ENCODE measurements around the gene TXNDC8. TPM values are rescaled to one million over a fixed set of nuclear protein-coding genes. Genes with fewer than 3 reads are reported as not detected.
A peak's percentile ranks its signal among the peaks of the same experiment; 100 is the strongest.
"Not testable (repeated sequence)": the region's sequence is repeated elsewhere in the genome, so short reads cannot be mapped to it uniquely, and the experiment has no call there.

Gene TXNDC8
- polyA plus RNA-seq (2013, experiment 1 of 2; ENCODE audit: insufficient read length): not detected
- not detected for polyA plus RNA-seq (2013, experiment 2 of 2; ENCODE audit: insufficient read length)

DNA sequence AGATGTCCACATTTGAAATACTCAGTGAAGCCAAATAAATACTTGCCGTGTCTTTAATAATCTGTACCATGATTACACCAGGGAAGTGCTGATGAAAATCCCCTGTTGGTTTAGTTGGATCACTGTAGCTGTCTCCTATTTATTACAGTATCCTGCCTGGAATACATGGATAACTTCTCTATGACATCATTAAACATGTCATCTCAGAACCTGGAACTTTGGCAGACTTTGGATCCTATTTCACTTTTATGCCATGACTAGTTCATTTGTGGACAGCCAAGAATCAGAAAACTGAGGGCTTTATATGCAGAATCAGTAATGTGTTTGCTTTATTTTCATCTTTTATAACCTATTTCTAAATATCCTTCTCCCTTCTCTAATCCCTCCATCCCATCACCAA is at the start of gene TXNDC8:
TXNDC8 (minus strand) TSS at position 137 of the 400 bp plus-strand sequence.
- peak; percentile 55 for DNase-seq

DNA sequence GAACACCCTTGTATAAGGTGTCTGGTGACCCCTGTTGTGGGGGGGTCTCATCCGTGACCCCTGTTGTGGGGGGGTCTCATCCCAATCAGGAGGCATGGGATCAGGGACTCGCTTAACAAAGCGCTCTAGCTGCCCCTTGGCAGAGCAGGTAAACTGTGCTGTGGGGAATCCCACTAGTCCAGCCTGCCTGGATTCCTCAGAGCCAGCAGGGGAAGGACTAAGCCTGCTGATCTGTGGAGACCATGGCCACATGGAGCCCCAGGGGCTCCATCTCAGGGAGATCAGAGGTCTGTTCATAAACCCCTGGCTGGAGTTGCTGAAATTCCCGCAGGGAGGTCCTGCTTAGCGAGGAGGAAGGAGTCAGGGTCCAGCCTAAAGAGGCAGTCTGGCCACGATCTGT is 45.8 kb upstream of the TXNDC8 start:
- DNase-seq: no peak

DNA sequence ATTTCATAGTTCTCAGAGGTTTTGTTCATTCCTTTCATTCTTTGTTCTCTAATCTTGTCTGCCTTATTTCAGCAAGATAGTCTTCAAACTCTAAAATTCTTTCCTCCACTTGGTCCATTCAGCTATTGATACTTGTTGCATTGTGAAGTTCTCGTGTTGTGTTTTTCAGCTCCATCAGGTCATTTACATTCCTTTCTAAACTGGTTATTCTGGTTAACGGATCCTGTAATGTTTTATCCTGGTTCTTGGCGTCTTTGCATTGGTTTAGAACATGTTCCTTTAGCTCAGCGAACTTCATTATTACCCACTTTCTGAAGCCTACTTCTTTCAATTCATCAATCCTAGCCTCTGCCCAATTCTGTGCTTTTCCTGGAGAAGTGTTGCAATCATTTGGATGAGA is 45.1 kb upstream of the TXNDC8 start:
- DNase-seq: no peak

DNA sequence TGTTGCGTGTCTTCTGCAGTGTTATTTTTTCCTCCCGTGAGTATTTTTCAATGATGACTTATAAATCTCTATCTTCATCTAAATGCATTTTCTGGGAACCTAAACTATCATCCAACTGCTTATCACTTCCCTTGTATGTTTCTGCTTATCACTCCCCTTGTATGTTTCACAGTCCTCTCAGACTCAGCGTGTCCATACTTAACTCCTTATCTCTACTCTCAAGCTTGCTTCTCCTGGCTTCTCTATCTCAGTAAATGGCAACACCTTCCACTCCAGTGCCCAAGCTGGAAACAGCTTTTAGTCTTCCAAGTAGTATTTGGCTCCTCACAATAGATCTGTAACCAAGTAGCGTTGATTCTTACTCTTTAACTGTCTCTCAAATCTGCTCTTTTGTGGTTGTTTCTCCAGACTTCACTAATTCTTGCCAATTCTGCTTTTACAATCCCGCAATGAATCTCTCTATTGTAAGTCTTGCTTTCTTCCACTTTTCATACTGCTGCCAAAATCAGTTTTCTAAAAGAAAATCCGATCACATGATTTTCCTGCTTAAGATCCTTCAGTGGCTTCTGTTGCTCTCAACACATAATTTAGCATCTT is 33.8 kb upstream of the TXNDC8 start:
- no peak for DNase-seq

DNA sequence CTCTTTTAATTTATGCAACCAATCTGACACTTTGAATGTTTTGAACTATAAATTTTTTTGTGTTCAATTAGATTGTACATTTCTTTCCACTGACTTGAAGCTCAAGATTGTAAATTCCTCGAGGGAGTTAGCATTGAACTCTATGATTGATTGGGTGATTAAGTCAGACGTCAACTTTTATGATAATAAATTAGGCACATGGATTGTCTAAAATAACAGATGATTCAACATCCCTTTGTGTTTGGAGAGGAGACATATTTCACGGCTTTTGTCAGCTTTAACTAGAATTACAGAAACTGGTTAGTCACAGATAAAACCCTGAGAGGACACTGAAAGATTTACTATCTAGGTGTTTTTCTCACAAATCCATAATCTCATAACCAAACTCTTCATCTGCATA is 32.7 kb upstream of the TXNDC8 start:
- DNase-seq: peak; percentile 88

DNA sequence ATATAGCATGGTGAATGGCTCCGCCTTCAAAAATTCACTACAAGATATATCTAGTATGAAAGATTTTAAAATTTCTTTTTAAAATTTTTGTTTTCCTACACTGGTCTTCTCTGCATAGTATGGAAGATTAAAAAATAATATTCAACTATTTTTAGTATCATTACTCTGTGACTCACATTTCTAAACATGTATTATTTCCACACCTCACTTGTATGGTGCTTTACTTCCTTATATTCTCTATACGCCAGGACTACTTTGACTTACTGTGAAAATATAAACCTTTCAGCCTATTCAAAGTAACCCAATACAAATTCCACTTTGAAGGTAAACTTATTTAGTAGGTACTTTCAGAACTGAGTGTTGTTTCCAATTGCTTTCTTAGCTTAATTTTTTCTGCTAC is 26.8 kb upstream of the TXNDC8 start:
- no peak for DNase-seq

DNA sequence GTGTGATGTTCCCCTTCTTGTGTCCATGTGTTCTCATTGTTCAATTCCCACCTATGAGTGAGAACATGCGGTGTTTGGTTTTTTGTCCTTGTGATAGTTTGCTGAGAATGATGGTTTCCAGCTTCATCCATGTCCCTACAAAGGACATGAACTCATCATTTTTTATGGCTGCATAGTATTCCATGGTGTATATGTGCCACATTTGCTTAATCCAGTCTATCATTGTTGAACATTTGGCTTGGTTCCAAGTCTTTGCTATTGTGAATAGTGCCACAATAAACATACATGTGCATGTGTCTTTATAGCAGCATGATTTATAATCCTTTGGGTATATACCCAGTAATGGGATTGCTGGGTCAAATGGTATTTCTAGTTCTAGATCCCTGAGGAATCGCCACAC is 21.3 kb upstream of the TXNDC8 start:
- DNase-seq: not testable (repeated sequence)

DNA sequence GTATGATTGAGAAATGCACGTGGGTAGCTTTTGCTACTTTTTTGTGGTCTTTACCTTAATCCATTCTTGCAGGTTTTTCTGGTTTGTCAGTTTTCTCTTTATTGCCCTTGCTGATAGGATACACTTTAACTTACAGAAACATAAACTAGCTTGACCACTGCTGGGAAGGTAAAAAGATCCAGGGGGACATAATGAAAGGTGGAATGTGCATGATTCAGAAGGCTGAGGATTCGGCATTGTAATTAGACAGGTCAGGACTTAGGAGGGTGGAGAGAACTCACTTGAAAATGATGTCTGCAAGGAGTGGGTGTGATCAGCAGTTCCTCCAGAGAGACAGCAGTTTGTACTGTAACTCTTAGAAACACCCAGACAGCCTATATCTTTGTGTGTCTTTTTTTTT is 19.8 kb upstream of the TXNDC8 start:
- no peak for DNase-seq

DNA sequence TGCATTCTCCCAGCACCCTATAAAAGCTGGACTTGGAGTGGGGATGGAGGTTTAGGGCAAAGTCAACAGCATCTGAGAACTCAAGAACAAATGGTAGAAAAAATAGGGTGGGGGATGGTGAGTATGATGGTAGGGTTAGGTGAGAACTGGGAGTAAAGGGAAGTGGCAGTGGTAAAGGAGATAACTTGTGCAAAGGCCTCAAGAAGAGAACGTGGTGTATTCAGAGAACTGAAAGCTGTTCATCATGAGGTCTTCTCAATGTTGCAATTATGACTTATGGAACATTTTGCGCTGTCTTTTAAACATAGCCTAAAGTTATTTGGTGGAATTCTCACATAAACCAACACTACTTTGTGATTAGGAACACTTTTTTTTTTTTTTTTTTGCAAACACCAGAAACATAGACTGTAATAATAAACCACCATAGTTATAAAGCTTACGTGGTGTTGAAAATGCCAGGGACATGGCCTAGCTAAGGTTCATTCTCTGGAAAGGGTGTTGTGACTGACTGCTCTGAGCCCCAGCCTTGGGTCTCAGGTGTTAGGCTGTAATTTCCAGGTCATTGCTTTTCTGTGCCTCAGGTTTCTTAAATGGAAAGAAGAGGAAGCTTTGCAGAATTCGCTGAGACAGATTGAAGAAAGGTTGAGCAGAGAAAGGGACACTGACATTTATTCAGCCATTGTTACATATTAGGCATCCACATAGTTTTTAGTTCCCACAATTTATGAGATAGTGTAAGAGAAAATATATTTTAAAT is 19.2 kb upstream of the TXNDC8 start:
- DNase-seq: no peak

DNA sequence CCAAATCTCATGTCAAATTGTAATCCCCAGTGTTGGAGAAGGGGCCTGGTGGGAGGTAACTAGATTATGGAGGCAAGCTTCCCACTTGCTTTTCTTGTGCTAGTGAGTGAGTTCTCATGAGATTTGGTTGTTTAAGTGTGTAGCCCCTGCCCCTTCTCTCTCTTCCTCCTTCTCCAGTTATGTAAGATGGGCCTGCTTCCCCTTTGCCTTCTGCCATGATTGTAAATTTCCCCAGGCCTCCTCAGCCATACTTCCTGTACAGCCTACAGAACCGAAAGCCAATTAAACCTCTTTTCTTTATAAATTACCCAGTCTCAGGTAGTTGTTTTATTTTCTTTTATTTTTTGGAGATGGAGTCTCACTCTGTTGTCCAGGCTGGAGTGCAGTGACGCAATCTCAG is 18.2 kb upstream of the TXNDC8 start:
- DNase-seq: no peak

DNA sequence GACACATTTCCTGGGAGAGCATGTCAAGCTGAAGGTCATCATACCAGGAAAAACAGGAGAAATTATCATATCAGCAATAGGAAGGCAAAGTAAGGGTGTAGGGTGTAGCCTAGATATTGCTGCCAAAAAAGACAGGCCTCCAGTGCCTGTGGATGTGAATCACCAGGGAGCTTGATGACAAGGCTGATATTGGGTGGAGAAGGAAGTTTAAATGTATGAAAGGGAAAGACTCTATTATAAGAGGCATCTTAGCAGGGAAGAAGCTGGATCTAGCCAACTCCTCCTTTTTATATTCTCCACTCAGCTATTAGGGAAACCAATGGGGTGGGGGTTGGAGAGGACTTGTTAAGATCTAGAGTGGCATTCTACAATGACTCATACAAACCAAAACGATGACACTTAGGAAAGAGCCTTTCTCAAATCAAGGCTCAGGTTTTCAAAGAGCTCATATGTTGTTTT is 13.4 kb upstream of the TXNDC8 start:
- DNase-seq: peak; percentile 76

DNA sequence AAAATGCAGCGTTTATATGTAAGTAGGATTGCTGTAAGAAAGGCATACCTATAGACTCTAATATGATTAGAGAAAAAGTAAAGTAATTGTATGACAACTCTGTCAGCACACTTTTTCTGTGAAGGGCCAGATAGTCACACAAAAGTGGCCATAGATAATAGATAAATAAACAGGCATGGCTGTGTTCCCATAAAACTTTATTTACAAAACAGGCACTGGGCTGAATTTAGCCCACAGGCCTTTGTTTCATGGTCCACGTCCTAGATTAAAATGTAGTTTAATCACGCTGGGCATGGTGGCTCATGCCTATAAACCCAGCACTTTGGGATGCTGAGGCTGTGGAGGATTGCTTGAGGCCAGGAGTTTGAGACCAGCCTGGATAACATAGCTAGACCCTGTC is 8.7 kb upstream of the TXNDC8 start:
- DNase-seq: no peak

DNA sequence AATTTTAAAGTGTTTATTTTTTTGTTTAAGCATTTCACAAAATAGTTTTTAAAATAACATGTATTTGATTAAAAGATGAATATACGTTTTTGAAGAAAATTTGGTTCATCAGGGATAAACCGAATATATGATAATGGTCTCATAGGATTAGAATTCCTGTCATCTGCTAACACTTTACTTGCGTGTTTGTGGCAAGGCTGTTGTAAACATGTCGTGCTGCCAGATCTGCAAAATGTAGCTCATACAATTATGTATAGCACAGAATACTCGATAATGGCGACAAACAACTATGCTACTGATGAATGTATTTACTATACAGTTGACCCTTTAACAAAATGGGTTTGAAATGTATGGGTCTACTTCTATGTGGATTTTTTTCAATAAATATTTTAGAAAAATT is 7.2 kb upstream of the TXNDC8 start:
- DNase-seq: no peak

DNA sequence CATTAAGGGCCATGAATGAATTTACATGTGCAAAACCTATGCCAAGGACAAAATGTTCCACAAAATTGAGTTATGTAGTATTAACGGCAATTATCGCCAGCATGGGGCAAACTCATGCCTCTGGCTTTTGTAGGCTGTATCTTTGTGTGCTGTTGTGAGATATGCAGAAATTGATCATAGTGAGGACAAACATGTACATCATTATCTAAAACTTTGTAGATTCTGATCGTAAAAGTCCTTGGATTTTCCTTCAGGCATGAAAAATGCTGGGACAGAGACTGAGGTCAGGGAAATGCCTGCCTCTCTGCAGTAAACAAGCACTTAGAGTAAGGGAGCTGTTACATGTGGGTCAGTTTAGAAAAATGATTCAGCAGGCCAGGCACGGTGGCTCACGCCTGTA is 5.9 kb upstream of the TXNDC8 start:
- no peak for DNase-seq

DNA sequence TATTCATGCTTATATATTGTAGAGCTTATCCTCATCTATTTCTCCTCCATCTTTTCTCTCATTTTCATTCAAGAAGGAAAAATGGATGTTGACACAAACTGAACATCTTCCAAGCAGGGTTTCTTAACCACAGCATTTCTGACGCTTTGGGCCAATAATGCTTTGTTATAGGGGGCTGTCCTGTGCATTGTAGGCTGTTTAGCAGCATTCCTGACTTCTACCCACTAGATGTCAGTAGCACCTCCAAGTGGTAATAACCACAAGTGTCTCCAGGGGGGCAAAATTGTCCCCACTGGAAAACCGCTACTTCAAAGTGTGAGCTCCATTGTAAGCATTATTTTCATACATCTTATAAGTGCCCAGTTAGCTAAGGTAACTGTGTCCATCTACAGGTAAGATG is 2.6 kb upstream of the TXNDC8 start:
- peak; percentile 14 for DNase-seq

DNA sequence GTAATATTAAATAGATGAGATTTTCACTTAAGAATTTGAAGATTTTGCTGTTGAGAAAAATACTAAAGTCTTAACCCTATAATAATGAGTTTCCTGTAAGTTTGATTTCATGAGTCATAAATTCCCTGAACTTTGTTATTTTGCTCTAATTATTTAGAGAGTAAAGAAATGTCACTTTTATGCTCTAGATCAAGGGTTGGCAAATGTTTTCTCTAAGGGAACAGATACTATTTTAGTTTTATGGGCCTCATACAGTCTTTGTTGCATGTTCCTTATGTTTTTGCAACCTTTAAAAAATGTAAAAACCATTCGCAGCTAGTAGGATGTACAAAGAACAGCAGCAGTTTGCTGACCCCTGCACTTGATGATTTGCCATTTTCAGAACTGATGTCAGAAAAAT is 480 bp upstream of the TXNDC8 start:
- no peak for DNase-seq

DNA sequence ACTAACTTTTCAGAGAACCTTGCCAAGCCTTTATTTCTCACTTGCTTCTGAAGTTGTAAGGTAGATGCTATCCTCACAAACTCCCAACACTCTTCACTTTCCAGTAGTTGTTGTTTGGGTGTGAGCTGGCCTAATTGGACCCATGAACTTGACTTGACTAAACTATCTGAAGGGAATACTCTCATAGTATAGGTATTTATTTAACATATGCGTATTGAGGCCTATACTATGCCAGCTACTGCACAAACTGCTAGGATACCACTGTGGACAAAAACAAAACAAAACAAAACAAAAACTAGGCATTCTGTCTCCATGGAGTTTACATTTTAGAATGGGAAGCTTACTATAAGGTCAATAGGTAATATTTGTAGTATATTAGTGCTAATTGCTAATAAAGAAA is 1.3 kb downstream of the TXNDC8 start:
- no peak for DNase-seq

DNA sequence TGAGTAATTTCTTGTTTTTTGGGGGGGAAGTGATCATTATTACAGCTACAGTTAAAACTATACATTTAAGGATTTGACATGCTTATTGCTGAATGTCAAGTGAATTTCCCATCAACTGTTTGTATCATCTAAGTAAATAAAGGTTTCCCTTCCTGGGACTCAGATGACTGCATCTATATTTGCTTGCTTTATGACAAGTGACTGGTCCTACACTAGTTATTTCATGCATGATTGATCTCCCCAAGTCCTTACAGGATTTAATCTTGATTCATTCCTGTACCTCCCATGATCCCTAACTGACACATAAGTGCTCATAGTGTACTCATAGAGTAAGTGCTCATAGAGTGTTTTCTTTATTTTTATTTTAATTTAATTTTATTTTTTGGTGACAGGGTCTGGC is 2.8 kb downstream of the TXNDC8 start:
- DNase-seq: no peak

DNA sequence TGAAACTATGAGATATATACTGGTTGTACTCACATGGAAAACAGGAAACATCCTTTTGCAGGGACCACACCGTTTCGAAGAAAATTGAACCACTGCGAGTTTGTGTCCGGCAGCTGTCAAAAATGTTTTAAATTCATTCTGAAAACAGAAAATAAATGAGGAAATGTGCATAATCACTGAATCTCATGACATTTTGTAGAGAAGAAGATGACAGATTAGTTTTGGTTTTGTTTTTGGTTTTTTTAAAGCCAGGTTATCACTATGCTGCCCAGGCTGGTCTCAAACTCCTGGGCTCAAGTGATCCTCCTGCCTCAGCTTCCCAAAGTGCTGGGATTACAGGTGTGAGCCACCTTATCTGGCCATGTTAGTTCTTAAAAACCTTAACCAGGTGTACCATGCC is 3.5 kb downstream of the TXNDC8 start:
- no peak for DNase-seq

DNA sequence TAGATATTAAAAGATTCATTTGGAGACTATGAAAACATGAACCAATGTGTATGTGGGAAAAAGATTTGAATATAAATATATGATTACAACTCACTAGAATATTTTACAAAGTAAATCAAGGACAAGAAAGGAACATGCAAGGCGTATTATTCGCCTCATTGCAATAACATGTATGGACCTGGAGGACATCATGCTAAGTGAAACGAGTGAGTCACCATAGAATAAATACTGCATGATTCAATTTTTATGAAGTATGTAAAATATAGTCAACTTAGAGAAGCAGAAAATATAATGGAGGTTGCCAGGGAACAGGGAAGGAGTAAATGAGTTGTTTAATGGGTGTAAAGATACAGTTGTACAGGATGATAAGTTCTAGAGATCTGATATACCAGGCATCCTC is 4.9 kb downstream of the TXNDC8 start:
- DNase-seq: no peak

DNA sequence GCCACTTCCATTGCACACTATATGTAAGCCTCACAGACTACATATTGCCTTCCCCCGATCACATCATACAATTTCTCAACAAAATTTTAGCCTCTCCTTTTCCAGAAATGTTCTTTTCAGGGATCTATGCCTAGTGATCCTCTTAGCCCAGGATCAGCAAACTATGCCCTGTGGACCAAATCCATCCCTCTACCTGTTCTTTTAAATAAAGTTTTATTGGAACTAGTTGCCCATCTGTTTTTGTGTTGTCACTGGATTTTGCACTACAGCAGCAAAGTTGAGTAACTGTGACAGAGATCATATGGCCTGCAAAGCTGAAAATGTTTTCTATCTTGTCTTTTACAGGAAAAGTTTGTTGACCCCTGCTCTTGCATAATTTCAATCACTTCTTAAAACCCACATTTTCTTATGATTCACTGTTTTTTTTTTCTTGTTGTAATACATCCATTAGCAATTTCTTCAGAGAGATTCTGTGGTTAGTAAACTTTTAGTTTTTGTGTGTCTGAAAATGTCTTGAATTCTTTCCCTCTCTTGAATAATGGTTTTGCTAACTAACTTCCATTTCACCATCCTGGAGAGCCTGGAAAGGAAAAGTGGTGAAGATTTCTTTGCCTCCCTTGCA is 7.1 kb downstream of the TXNDC8 start:
- DNase-seq: peak; percentile 57

DNA sequence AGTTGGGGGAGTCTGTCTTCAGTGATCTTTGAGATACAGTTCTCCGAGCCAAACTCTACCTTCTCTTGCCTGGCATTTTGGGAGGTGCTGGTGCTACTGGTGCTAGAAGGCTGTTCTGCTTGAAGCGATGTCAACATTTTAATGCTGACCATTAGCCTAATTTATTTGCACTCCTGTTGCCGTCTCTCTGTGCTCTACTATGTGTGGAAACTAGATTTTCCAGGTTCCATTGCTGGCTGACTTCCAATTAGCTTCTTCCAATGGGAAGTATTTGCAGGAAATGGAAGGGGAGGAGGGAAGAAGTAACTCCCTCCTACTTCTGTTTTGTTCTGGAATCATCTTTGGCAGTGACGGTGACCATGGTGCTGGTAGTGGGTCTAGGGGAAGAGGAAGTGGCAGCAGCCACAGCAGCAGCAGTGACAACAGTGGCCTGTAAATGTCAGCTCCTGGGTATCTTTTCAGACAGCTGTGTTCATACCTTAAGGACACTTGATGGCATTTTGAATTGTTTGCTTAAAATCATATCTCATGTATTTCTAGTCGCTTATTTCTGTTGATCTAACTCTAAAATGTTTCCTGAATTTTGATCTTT is 7.9 kb downstream of the TXNDC8 start:
- DNase-seq: no peak

DNA sequence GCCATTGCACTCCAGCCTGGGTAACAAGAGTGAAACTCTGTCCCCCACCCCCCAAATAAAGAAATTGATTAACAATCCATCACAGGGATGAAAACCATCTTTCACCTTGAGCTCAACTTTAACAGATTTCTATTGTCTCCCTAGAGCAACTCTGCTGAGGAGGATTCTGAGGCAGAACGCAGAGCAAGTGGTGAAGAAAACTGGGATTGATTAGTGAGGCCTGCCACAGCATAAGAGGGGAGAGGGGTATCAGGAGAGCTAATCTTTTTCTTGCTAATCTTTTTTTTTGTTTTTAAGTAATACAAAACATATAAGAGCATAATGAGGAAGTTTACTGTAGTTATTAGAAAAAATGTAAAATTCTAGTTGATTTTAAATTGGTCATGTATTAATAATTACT is 8.9 kb downstream of the TXNDC8 start:
- no peak for DNase-seq

DNA sequence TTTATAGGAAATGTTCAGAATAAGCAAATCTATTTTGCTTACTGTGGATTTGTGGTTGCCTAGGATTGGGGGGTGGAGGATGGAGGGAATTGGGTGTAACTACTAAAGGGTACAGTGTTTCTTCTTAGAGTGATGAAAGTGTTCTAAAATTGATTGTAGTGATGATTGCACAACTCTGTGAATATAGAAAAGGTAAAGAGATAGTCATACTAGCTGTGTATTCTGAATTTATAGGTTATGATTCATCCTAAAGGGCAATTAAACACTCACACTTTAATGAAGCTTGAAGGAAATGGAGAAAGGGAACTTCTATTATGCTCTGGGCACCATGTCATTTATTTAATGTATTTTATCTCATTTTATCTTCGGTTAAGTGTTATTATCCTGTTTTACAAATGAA is 9.9 kb downstream of the TXNDC8 start:
- no peak for DNase-seq

Data from fibroblast of skin of abdomen (primary cell).